ENCODE measurements around the gene MEIOC. TPM values are rescaled to one million over a fixed set of nuclear protein-coding genes. Genes with fewer than 3 reads are reported as not detected.

The MEIOC gene
- total RNA-seq, 2 donors from 2014 or later: not detected

GRCh38 chr17:44653954-44654353, 2.3 kb upstream of the MEIOC start:
- DNase-seq (ENCODE audit: low spot score) (no peak), ATAC-seq (ENCODE audit: insufficient number of reproducible peaks, low FRiP score, low read depth) (no peak)
- no peaks in the 10 kb centered on the region for H3K4me1 ChIP-seq (ENCODE audit: control insufficient read depth in 1 of 2, low read depth in 2 of 2)
- peaks cover 8% of the 10 kb centered on the region for H3K27me3 ChIP-seq (replicated peaks; ENCODE audit: insufficient read depth)
- no peak overlapping the region for H3K4me3 ChIP-seq
- H3K9me3 ChIP-seq: no peaks in the 10 kb centered on the region
- H3K27ac ChIP-seq: no peak overlapping the region
- H3K36me3 ChIP-seq: no peaks in the 10 kb centered on the region
- TF ChIP-seq CTCF (IDR thresholded peaks at IDR 0.05): no peak

- Histone ChIP-seq H3K9me3 (no peaks in the 10 kb centered on the region), H3K36me3 (no peaks in the 10 kb centered on the region), H3K4me1 (ENCODE audit: control insufficient read depth in 1 of 2, low read depth in 2 of 2) (no peaks in the 10 kb centered on the region), H3K4me3 (no peak overlapping the region), H3K27ac (no peak overlapping the region), H3K27me3 (replicated peaks; ENCODE audit: insufficient read depth) (no peaks in the 10 kb centered on the region)
- TF ChIP-seq CTCF (IDR thresholded peaks at IDR 0.05): no peak
- DNase-seq (ENCODE audit: low spot score) (no peak), ATAC-seq (ENCODE audit: insufficient number of reproducible peaks, low FRiP score, low read depth) (no peak)
Measured at GRCh38 chr17:44661835-44662234, 5.6 kb downstream of the MEIOC start.

GRCh38 chr17:44663095-44663494, 6.8 kb downstream of the MEIOC start:
- no peaks in the 10 kb centered on the region for H3K4me1 ChIP-seq (ENCODE audit: control insufficient read depth in 1 of 2, low read depth in 2 of 2)
- no peaks in the 10 kb centered on the region for H3K27me3 ChIP-seq (replicated peaks; ENCODE audit: insufficient read depth)
- no peaks in the 10 kb centered on the region for H3K9me3 ChIP-seq
- DNase-seq (ENCODE audit: low spot score) (no peak), ATAC-seq (ENCODE audit: insufficient number of reproducible peaks, low FRiP score, low read depth) (no peak)
- H3K27ac ChIP-seq: no peak overlapping the region
- H3K4me3 ChIP-seq: no peak overlapping the region
- no peak for TF ChIP-seq CTCF (IDR thresholded peaks at IDR 0.05)
- H3K36me3 ChIP-seq: no peaks in the 10 kb centered on the region

GRCh38 chr17:44664867-44665266, 8.6 kb downstream of the MEIOC start:
- no peaks in the 10 kb centered on the region for H3K36me3 ChIP-seq
- no peaks in the 10 kb centered on the region for H3K9me3 ChIP-seq
- no peak overlapping the region for H3K4me3 ChIP-seq
- no peaks in the 10 kb centered on the region for H3K4me1 ChIP-seq (ENCODE audit: control insufficient read depth in 1 of 2, low read depth in 2 of 2)
- H3K27ac ChIP-seq: no peak overlapping the region
- DNase-seq (ENCODE audit: low spot score) (no peak), ATAC-seq (ENCODE audit: insufficient number of reproducible peaks, low FRiP score, low read depth) (no peak)
- TF ChIP-seq CTCF (IDR thresholded peaks at IDR 0.05): no peak
- H3K27me3 ChIP-seq (replicated peaks; ENCODE audit: insufficient read depth): no peaks in the 10 kb centered on the region

- no peak overlapping the region for H3K4me3 ChIP-seq
- DNase-seq (ENCODE audit: low spot score): no peak
- no peaks in the 10 kb centered on the region for H3K27me3 ChIP-seq (replicated peaks; ENCODE audit: insufficient read depth)
- H3K9me3 ChIP-seq: no peaks in the 10 kb centered on the region
- TF ChIP-seq CTCF (IDR thresholded peaks at IDR 0.05): no peak
- ATAC-seq (ENCODE audit: insufficient number of reproducible peaks, low FRiP score, low read depth): no peak
- no peaks in the 10 kb centered on the region for H3K36me3 ChIP-seq
- no peak overlapping the region for H3K27ac ChIP-seq
- H3K4me1 ChIP-seq (ENCODE audit: control insufficient read depth in 1 of 2, low read depth in 2 of 2): no peaks in the 10 kb centered on the region
Measured at GRCh38 chr17:44666006-44666405, 9.7 kb downstream of the MEIOC start.
